Right renal cortex interstitium (tissue), 3 donors: ENCODE measurements around the gene SMIM45.
"Not testable (repeated sequence)": the region's sequence is repeated elsewhere in the genome, so short reads cannot be mapped to it uniquely, and the experiment has no call there.

ENCODE experiments used
- DNase-seq, 3 donors: peaks; one replicate each; pipeline ENCODE4 v3.0.0-alpha.2; 2013; ENCODE audit warnings: low read depth in 3 of 3, low spot score in 2 of 3

Gene SMIM45

GRCh38 chr22:41933411-41934177 lies 18.4 kb upstream of the SMIM45 start:
- DNase-seq = no peak

- no peak for DNase-seq
Measured at GRCh38 chr22:41934284-41935014, 17.5 kb upstream of the SMIM45 start.

GRCh38 chr22:41935015-41935351 lies 17.0 kb upstream of the SMIM45 start:
- no peak for DNase-seq

DNA sequence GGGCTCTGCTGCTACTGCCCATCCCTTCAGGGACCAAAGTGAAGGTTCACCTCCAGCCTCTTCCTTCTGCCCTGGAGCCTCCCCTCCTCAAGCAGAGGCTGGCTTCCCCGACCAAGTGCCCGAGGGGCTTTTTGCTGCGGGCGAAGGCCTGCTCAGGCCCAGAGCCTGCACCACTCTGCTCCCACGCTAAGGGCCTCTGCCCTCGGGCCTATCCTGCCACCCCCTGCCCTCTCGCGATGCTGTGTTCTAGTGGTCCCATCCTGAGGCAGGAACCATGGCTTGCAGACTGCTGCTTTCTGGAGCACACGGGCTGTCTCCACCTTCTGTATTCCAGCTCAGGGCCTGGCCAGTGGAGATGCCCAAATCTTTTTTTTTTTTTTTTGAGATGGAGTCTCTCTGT lies 16.4 kb upstream of the SMIM45 start:
- no peak for DNase-seq

GRCh38 chr22:41936894-41937169 lies 15.1 kb upstream of the SMIM45 start:
- DNase-seq = no peak

DNA sequence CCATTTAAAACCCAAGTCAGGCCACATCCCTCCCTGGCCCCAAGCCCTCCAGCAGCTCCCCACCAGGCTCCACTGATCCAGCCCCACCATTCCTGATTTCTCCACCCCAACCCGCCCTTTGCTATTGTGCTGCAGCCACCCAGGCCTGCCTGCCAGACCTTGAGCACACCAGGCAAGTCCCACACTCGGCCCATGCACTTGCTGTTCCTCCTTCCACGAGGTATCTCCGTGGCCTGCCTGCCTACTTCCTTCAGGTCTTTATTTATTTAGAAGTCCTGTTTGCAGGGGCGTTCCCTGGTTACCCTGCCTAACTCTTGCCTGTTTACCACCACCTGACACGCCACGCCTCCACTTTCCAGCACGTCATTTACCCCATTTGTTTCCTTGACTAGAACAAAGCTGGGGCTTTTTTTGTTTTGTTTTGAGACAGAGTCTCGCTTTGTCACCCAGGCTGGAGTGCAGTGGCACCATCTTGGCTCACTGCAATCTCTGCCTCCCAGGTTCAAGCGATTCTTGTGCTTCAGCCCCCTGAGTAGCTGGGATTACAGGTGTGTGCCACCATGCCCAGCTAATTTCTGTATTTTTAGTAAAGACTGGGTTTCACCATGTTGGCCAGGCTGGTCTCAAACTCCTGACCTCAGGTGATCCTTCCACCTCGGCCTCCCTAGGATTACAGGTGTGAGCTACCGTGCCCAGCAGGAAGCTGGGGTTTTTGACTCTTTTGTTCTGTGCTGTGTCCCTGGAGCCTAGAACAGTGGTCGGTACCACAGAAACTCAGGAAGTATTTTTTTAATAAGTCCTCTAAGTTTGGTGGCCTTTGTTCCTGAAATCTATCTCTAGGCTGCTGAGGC lies 11.7 kb upstream of the SMIM45 start:
- DNase-seq = no peak

- DNase-seq = peak in 2 of 3 donors; percentile 48 to 59
Measured at GRCh38 chr22:41940832-41941765, 10.9 kb upstream of the SMIM45 start.

- DNase-seq = no peak
Measured at GRCh38 chr22:41943661-41944209, 8.2 kb upstream of the SMIM45 start.

GRCh38 chr22:41946629-41947423 lies 5.1 kb upstream of the SMIM45 start, which contains the start of gene CENPM:
CENPM (minus strand) TSS chr22:41947152; CDS start chr22:41947076, 76 bp downstream.
- peak; percentile 81 to 90 (median 88) for DNase-seq

DNA sequence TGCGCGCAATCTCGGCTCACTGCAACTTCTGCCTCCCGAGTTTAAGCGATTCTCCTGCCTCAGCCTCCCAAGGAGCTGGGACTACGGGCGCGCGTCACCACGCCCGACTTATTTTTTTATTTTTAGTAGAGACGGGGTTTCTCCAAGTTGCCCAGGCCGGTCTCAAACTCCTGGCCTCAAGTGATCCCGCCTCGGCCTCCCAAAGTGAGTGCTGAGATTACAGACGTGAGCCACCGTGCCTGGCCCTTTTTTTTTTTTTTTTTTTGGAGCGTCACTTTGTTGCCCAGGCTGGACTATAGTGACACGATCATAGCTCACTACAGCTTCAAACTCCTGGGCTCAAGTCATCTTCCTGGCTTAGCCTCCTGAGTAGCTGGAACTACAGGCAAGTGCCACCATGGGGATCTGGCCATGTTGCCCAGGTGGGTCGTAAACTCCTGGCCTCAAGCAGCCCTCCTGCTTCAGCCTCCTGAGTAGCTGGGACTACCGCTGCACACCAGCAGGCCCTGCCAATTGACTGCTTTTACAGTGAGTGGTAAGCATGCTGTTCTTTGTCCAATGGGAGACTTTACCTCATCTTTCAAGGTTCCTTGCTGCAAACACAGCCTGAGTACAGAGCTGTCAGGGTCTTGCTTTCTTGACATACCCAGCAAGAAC lies 4.4 kb upstream of the SMIM45 start:
- DNase-seq = no peak

- DNase-seq = no peak
Measured at GRCh38 chr22:41948142-41948541, 3.8 kb upstream of the SMIM45 start.

DNA sequence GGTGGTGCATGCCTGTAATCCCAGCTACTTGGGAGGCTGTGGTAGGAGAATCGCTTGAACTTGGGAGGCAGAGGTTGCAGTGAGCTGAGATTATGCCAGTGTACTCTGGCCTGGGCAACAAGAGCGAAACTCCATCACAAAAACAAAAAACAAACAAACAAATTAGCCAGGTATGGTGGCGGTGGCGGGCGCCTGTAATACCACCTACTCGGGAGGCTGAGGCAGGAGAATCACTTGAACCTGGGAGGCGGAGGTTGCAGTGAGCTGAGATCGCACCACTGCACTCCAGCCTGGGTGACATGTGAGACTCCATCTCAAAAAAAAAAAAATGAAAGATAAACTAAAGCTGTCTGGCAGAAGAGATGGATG lies 3.0 kb upstream of the SMIM45 start:
- not testable (repeated sequence) for DNase-seq

DNA sequence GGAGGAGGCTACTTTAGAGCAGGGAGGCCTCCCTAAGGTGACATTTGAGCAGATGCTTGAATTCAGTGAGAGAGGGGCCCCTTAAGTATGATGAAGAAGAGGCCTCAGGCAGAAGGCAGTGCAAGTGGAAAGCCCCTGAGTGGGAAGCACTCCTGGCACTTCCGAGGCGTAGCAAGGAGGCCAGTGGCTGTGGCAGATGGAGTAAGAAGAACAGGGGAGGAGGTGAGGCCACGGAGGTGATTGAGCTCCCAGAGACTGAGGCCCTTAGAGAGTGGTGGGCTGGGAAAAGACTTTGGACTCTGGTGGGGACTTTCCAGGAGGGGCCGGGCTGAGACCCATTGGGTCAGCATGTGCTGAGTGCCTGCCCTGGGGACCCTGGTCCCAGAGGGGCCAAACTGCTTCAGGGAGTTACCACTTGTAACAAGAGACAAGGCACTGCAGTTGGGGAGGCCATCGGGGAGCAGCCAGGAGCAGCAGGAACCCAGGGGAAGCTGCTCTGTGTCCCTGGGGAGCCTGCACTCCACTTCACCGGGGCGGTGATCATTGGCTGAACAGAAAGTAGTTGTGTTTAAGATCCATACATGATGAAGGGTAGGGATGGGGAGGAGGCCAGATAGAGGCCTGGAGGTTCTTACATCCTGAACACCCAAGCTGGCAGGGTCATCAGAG lies 2.5 kb upstream of the SMIM45 start:
- no peak for DNase-seq

DNA sequence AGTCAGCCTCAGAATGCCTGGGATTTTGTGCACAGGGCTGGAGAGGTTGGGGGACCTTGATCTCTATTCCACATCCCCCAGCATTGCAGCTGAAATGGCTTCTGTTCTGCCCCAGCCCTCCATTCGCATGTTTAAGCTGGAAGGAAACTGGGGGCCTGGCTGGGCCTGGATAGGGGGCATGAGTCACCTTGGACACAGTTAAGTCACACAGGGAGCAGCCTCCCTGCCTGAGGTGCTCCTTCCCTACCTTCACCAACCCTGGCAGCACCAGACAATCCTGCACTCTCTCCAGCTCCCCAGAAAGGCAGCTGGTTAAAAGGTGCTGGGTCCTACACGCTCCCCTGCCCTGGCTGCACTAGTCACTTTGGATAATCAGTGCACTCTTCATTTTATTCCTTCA lies 763 bp downstream of the SMIM45 start:
- no peak for DNase-seq

DNA sequence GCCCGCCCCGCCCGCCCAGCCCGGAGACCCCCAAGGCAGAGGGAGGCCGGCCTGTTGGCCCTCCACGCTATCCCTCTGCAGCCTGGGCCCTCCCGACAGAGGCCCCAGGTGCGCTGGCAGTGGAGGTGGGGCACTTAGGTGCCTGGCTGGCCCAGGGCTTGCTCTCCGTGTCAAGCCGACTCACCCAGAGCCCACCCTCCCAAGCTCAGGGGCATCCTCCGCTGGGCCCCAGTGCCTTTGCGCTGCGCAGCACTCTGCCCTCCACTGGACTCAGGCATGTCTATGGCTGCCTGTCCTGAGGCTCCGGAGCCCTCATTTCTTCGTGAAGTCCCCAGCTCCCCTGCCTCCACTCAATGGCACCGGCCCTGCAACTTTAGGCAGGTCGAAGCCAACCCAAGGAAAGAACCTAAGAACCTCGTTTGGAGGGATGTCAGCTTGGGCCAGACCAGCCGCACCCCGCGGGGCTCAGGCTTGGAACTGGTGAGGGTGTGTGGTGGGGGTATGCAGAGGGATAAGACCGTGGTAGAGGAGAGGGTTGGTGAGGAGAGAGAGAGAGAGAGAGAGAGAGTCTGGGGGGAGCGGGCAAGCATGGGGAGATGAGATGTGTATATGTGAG lies 6.1 kb downstream of the SMIM45 start:
- no peak for DNase-seq

DNA sequence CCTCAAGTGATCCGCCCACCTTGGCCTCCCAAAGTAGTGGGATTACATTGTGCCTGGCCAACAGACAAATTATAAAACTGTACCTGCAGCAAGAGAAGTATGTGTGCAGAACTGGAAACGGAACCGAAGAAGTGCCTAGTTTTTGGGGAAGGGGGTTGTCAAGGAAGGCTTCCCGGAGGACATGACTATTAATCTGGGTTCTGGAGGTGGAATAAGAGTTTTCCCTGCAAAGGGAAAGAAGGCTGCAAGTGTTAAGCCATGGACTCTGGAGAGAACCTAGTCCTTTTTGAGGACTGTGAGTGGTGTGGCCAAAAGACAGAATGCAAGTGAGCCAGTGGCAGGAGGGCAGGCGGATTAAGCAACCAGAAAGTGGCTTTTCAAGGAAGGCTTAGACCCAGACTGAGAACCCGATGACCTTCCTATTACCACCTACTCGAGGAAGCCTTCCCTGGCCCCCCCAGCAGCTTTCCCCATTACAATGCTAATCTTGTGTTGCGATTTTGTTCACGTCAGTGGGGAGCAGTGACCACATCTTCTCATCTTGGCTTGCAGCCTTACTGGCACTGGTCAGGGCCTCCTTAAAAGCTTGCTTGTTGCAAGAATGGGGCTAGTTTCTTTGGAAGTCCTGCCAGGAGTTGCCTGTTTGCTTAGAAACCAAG lies 11.6 kb downstream of the SMIM45 start:
- DNase-seq = no peak

DNA sequence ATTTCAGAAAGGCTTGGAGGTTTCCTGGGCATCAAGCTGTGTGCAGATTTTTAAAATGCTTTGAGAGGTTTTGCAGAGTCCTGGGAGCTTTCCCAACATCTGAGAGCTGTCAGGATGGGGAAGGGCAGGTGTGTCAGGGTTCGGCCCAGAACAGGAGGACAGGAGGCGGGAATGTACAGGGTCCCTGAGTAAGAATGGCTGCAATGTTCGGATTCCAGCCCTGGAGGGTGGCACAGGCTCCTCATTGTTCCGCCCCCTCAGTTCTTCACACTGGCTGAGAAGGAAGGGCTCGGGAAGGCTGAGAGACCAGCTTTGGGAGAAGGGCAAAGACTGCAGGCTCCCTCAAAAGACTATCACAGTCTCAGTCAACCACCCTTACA lies 12.2 kb downstream of the SMIM45 start:
- no peak for DNase-seq

- no peak for DNase-seq
Measured at GRCh38 chr22:41966225-41966606, 14.3 kb downstream of the SMIM45 start.
